Measurements from ENCODE around the gene KSR2. TPM values are rescaled to one million over a fixed set of nuclear protein-coding genes. Genes with fewer than 3 reads are reported as not detected.

Gene KSR2
- total RNA-seq, 4 donors from 2014 or later, result under 0.01 to 0.08 (median under 0.01) TPM; not detected in 1

DNA sequence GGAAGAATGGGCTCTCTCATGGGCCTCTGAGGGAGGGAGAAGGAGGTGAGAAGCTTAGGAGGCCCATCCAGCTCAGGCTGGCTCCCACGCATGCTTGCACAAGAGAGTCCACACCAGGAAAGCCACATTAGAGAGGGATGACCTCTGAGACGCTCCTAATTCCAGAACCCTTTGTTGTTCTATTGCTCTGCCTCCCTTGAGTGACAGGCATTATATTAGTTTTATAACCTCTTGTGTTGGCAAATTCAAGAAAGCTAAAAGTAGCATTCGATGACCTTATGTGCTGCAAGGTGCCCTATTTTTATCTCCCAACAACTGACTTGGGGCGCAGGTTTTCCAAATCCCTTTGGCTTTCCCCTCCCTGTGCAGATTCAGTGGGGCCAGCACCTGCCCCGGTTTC lies 190.1 kb downstream of the KSR2 start:
- Histone ChIP-seq H3K4me1 (no peaks in the 10 kb centered on the region), H3K9me3 (no peaks in the 10 kb centered on the region), H3K36me3 (no peaks in the 10 kb centered on the region), H3K4me3 (no peak overlapping the region), H3K27me3 (peaks cover 20% of the 10 kb centered on the region), H3K27ac (no peak overlapping the region)
- 64 to 100% methylated on average over 1 to 4 of the region's 5 CpGs for WGBS, 2 donors (ENCODE audit: low coverage in 1 of 2)
- no peak for ATAC-seq
- no peak for TF ChIP-seq POLR2A (IDR thresholded peaks at IDR 0.05)
- TF ChIP-seq, protein P1, sequence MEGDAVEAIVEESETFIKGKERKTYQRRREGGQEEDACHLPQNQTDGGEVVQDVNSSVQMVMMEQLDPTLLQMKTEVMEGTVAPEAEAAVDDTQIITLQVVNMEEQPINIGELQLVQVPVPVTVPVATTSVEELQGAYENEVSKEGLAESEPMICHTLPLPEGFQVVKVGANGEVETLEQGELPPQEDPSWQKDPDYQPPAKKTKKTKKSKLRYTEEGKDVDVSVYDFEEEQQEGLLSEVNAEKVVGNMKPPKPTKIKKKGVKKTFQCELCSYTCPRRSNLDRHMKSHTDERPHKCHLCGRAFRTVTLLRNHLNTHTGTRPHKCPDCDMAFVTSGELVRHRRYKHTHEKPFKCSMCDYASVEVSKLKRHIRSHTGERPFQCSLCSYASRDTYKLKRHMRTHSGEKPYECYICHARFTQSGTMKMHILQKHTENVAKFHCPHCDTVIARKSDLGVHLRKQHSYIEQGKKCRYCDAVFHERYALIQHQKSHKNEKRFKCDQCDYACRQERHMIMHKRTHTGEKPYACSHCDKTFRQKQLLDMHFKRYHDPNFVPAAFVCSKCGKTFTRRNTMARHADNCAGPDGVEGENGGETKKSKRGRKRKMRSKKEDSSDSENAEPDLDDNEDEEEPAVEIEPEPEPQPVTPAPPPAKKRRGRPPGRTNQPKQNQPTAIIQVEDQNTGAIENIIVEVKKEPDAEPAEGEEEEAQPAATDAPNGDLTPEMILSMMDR (IDR thresholded peaks at IDR 0.05), result no peak
- TF ChIP-seq EP300 (IDR thresholded peaks at IDR 0.05), result no peak

GRCh38 chr12:117774941-117775775 lies 193.6 kb downstream of the KSR2 start:
- TF ChIP-seq POLR2AphosphoS5 (IDR thresholded peaks at IDR 0.05) (no peak), EP300 (IDR thresholded peaks at IDR 0.05) (no peak), POLR2A (IDR thresholded peaks at IDR 0.05) (no peak)
- TF ChIP-seq, protein P1 (IDR thresholded peaks at IDR 0.05), result no peak
- no peak for ATAC-seq
- 39 to 40% methylated on average over 4 to 5 of the region's 5 CpGs for WGBS, 2 donors (ENCODE audit: low coverage in 1 of 2)
- Histone ChIP-seq H3K4me3 (no peak overlapping the region), H3K27me3 (peaks cover 36% of the 10 kb centered on the region), H3K27ac (no peak overlapping the region), H3K4me1 (no peaks in the 10 kb centered on the region), H3K9me3 (no peaks in the 10 kb centered on the region), H3K36me3 (no peaks in the 10 kb centered on the region)

GRCh38 chr12:117768860-117769259 lies 199.9 kb downstream of the KSR2 start:
- H3K27ac ChIP-seq, result no peak overlapping the region
- H3K27me3 ChIP-seq, result peaks cover 43% of the 10 kb centered on the region
- no peak overlapping the region for H3K4me3 ChIP-seq
- TF ChIP-seq EP300 (IDR thresholded peaks at IDR 0.05), result no peak
- TF ChIP-seq POLR2AphosphoS5 (IDR thresholded peaks at IDR 0.05), result no peak
- no peak for TF ChIP-seq POLR2A (IDR thresholded peaks at IDR 0.05)
- TF ChIP-seq, protein P1 (IDR thresholded peaks at IDR 0.05), result no peak
- ATAC-seq, result no peak
- peaks cover 0 to 28% (median 0%) of the 10 kb centered on the region in 3 donors for H3K9me3 ChIP-seq
- 43 to 56% methylated on average over 1 to 3 of the region's 3 CpGs for WGBS, 2 donors (ENCODE audit: low coverage in 1 of 2)
- no peaks in the 10 kb centered on the region for H3K4me1 ChIP-seq
- no peaks in the 10 kb centered on the region for H3K36me3 ChIP-seq

DNA sequence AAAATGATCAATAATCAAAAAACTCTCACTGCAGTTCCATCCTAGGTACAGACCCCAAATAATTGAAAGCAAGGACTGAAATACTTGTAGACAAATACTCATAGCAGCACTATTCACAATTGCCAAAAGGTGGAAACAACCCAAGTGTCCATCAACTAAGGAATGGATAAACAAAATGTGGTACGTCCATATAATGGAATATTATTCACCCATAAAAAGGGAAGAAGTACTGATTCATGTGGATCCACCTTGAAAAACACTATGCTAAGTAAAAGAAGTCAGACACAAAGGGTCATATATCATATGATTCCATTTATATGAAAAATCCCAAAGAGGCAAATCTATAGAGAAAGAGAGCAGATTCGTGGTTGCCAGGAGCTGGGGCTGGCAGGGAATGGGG lies 202.8 kb downstream of the KSR2 start:
- H3K9me3 ChIP-seq, result peaks cover 0 to 28% (median 0%) of the 10 kb centered on the region in 3 donors
- no peak overlapping the region for H3K4me3 ChIP-seq
- no peak overlapping the region for H3K27ac ChIP-seq
- H3K4me1 ChIP-seq, result no peaks in the 10 kb centered on the region
- no peaks in the 10 kb centered on the region for H3K36me3 ChIP-seq
- WGBS, 2 donors (ENCODE audit: low coverage in 1 of 2), result 38 to 86% methylated on average over 1 to 2 of the region's 2 CpGs
- ATAC-seq, result no peak
- peaks cover 31% of the 10 kb centered on the region for H3K27me3 ChIP-seq
- TF ChIP-seq POLR2A (IDR thresholded peaks at IDR 0.05), result no peak
- TF ChIP-seq EP300 (IDR thresholded peaks at IDR 0.05), result no peak
- no peak for TF ChIP-seq POLR2AphosphoS5 (IDR thresholded peaks at IDR 0.05)

DNA sequence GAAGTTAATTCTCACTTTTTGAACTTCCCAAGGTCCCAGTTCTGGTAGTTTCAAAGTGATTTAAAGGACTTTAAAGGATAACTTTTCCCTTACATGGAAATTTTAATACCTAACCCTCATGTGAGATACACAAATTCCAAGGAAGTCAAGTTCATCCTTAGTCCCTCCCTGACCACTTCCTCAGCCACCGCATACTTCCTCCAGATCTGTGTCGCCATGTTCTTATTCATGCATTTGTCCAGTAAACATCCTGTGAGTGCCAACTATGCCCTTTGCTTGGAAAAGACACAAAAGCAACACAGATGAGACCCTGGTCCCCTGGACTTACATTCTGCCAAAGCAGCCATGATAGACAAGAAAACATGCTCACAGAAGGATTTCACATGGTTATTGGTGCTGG lies 206.6 kb downstream of the KSR2 start:
- H3K4me1 ChIP-seq, result no peaks in the 10 kb centered on the region
- peaks cover 19% of the 10 kb centered on the region for H3K27me3 ChIP-seq
- no peaks in the 10 kb centered on the region for H3K36me3 ChIP-seq
- WGBS, 2 donors (ENCODE audit: low coverage in 1 of 2), result 54 to 75% methylated on average over 2 of the region's 2 CpGs
- TF ChIP-seq POLR2AphosphoS5 (IDR thresholded peaks at IDR 0.05), result no peak
- TF ChIP-seq, protein P1 (IDR thresholded peaks at IDR 0.05), result no peak
- no peak for TF ChIP-seq POLR2A (IDR thresholded peaks at IDR 0.05)
- TF ChIP-seq EP300 (IDR thresholded peaks at IDR 0.05), result no peak
- no peak overlapping the region for H3K27ac ChIP-seq
- peaks cover 0 to 15% (median 0%) of the 10 kb centered on the region in 3 donors for H3K9me3 ChIP-seq
- H3K4me3 ChIP-seq, result no peak overlapping the region
- ATAC-seq, result no peak
